AG04449 (cell line): ENCODE data around the gene BPIFA2.
"Not testable (repeated sequence)": the region's sequence is repeated elsewhere in the genome, so short reads cannot be mapped to it uniquely, and the experiment has no call there.

ENCODE experiments used
- CTCF ChIA-PET: fragments of 350-600 bp; formaldehyde crosslinking; extraction: SDS; loops from one replicate; lab custom pipeline; 2021; ENCODE audit warnings: antibody characterized with exemption; lab: Yijun Ruan, JAX
- POLR2A ChIA-PET: fragments of 400-600, 350-600 bp; formaldehyde crosslinking; extraction: SDS; loops from one replicate; lab custom pipeline; 2020; ENCODE audit warnings: antibody characterized with exemption, inconsistent platforms; lab: Yijun Ruan, JAX
- DNase-seq: peaks from one replicate; pipeline ENCODE4 v3.0.0-alpha.2; 2010; ENCODE audit warnings: low read depth, low spot score
- H3K4me3 ChIP-seq: 2 replicates; pipeline ENCODE4 v1.5.1; 2011; ENCODE audit warnings: low read depth, mild to moderate bottlenecking, control low read depth, low read length
- TF ChIP-seq, protein P1 (sequence below): IDR thresholded peaks from one replicate; pipeline ENCODE4 v1.5.1; 2011; ENCODE audit warnings: mild to moderate bottlenecking, moderate library complexity, low read length, control low read depth, inconsistent platforms; ENCODE audit not compliant: insufficient read depth; ENCODE audit errors: missing control alignments

Gene BPIFA2, protein sequence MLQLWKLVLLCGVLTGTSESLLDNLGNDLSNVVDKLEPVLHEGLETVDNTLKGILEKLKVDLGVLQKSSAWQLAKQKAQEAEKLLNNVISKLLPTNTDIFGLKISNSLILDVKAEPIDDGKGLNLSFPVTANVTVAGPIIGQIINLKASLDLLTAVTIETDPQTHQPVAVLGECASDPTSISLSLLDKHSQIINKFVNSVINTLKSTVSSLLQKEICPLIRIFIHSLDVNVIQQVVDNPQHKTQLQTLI

DNA sequence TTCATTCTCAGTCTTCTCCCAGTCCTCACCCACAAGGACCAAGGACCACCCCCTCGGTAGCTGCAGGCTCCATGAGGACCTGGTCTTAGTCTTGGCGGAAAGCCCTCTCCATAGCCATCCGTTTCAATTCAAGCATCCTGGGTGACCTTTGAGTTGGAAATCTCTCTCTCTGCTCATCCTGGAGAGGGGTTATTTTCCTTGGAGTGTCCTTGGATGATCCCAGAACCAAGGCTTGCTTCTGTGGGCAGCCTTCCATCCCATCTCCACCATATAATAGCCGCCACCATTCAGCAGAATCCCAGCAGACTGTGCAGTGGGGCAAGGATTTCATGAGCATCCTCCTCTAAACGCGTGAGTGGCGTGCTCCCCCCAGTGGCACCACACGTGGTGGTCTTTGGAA is at the start of gene BPIFA2:
Gene BPIFA2 (plus strand): TSS at position 301 of the 400 bp plus-strand sequence. CDS start 987 bp downstream, outside the sequence.
- DNase-seq: no peak
- TF ChIP-seq, protein P1, sequence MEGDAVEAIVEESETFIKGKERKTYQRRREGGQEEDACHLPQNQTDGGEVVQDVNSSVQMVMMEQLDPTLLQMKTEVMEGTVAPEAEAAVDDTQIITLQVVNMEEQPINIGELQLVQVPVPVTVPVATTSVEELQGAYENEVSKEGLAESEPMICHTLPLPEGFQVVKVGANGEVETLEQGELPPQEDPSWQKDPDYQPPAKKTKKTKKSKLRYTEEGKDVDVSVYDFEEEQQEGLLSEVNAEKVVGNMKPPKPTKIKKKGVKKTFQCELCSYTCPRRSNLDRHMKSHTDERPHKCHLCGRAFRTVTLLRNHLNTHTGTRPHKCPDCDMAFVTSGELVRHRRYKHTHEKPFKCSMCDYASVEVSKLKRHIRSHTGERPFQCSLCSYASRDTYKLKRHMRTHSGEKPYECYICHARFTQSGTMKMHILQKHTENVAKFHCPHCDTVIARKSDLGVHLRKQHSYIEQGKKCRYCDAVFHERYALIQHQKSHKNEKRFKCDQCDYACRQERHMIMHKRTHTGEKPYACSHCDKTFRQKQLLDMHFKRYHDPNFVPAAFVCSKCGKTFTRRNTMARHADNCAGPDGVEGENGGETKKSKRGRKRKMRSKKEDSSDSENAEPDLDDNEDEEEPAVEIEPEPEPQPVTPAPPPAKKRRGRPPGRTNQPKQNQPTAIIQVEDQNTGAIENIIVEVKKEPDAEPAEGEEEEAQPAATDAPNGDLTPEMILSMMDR: no peak
- ChIA-PET CTCF (no interaction called here), POLR2A (no interaction called here)
- no peak within 1 kb of the TSS for H3K4me3 ChIP-seq

DNA sequence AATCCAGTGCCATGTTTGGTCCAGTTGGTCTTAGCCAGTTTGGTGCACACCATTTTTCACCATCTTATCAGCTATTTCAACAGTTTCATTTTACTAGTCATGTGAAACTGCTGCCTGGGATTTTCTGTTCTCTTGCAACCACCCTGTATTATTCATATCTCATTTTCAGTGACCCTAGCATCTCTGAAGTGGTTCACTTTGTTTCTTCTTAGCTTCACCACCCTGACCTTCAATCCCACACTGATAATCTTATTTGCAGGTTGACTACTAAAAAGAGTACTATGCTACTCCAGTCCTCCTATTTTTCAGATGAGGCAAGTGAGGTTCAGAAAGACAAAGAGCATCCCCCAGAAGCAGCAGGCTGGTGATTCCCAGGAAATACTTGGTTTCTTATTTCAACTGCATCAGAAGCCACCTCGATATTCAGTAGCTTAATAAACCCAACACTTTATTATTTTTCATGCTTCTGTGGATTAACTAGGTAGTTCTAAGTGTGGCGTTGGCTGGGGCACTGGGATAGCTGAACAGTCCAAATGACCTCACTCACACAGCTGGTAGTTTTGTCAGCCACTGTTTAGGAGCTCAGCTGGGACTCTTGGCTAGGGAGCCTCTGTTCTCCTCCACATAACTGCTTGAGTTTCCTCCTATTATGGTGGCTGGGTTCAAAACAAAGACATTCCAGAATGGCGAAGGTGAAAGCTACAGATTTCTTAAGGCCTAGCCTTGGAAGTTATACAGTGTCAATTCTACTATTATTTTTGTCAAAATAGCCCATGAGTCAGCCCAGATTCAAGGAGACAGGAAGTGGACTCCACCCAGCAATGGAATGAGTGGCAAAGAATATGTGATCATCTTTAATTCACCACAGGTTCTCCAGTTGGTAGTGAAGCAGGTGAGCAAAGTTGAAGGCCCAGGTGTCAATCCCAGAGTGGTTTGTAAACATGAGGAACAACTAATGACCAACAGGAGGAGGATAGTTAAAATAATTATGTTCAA is 47.9 kb upstream of the BPIFA2 start:
- CTCF ChIA-PET: no interaction called here
- POLR2A ChIA-PET: no interaction called here
- H3K4me3 ChIP-seq: no peak overlapping the region
- DNase-seq: no peak
- TF ChIP-seq, protein P1: no peak

DNA sequence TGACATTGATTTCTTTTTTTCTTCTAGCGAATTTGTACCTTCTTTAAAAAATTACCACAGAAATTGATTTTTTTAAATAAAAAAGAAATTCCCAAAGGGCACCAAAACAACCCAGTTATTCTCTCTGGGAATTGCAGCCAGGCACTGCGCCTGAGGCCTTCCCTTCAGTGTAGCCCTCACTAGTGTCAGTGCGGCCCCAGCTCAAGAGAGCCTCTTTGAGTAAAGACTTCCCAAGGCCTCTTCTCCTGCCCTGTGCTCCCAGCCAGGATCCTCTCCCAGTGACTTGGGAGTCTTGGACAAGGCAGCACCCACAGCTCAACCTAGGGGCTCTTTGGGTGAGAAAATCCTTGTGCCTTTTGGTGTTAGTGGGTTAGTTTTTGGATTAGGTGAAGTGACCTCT is 47.0 kb upstream of the BPIFA2 start:
- TF ChIP-seq, protein P1: no peak
- POLR2A ChIA-PET: no interaction called here
- DNase-seq: no peak
- CTCF ChIA-PET: no interaction called here
- no peak overlapping the region for H3K4me3 ChIP-seq

DNA sequence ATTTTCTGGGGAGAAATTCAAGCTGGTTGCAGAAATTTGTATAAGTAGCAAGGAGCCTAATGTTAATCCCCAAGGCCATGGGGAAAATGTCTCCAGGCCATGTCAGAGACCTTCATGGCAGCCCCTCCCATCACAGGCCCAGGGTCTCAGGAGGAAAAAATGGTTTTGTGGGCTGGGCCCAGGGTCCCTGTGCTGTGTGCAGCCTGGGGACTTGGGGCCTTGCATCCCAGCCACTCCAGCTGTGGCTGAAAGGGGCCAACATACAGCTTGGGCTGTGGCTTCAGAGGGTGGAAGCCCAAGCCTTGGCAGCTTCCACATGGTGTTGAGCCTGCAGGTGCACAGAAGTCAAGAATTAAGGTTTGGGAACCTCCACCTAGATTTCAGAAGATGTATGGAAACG is 45.7 kb upstream of the BPIFA2 start:
- POLR2A ChIA-PET: not testable (repeated sequence)

DNA sequence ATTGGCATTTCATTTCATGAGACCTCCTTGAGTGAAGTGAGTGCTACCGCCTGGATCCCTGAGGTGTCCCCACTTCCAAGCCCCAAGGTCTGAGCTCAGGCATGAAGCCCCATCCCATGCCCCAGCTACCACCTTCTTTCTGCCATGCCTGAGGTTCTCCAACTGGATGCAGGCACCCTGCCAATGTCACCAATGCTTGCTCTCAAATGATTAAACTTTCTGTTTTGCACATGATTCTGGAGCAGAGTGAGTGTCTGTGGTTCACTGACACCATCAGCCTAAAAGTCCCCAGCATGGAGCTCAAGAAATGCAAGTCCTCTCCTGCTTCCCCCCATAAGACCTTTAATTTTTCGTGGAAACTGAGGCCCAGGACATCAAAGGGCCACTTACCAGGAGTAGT is 43.7 kb upstream of the BPIFA2 start:
- H3K4me3 ChIP-seq: no peak overlapping the region
- ChIA-PET CTCF (no interaction called here), POLR2A (no interaction called here)
- no peak for DNase-seq
- TF ChIP-seq, protein P1: no peak

More for the DNA sequence above, 45.7 kb upstream of the BPIFA2 start:
- H3K4me3 ChIP-seq, CTCF ChIA-PET, DNase-seq: not testable (repeated sequence)

DNA sequence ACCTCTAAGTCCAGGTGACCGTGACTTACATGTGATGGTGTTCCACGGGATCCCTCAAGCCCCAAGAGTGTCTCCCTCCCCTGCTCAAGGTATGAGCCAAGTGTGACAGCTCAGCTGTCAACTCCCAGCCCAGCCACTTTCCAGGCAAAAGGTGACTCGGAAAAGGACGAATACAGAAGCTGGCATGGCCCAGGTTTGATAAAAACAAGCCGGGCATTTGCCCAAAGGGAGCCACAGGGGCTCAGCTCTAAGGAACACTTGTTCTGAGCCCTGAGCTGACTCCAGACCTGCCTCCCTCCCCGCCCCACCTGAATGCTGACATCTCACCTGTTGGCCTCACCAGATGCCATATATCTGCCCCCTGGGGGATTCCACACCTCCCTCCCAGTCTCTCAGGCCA is 43.0 kb upstream of the BPIFA2 start:
- TF ChIP-seq, protein P1: no peak
- DNase-seq: no peak
- H3K4me3 ChIP-seq: no peak overlapping the region
- ChIA-PET CTCF (no interaction called here), POLR2A (no interaction called here)
